Keratinocyte (primary cell): ENCODE results near the gene DTD1. TPM values are rescaled to one million over a fixed set of nuclear protein-coding genes. Genes with fewer than 3 reads are reported as not detected.

Experiments
- DNase-seq: peaks from one replicate; pipeline ENCODE4 v3.0.0-alpha.2; 2011; ENCODE audit warnings: low read depth, missing footprints, low spot score
- FAIRE-seq: peaks from 2 replicates; lab custom pipeline; 2011; peaks lifted over from hg19 to GRCh38; lab: Jason Lieb, UNC
- H2AFZ ChIP-seq: 2 replicates; pipeline ENCODE4 v1.6.0; 2012; ENCODE audit warnings: low read length, control low read depth, inconsistent platforms; ENCODE audit not compliant: control insufficient read depth
- H3K27ac ChIP-seq: 2 replicates; pipeline ENCODE4 v1.5.1; 2011; ENCODE audit warnings: low read length; ENCODE audit not compliant: control insufficient read depth, insufficient read depth
- H3K27me3 ChIP-seq: 3 replicates; pipeline ENCODE4 v1.6.0; 2011; ENCODE audit warnings: low read length; ENCODE audit not compliant: control insufficient read depth, insufficient read depth; ENCODE audit errors: extremely low read depth
- H3K36me3 ChIP-seq, 2 experiments: 2 replicates in 1 of 2; 3 replicates in 1 of 2; pipeline ENCODE4 v1.5.1; 2011; ENCODE audit warnings: low read length in 2 of 2, mild to moderate bottlenecking in 1 of 2; ENCODE audit not compliant: control insufficient read depth in 2 of 2, insufficient read depth in 2 of 2; ENCODE audit errors: extremely low read depth in 1 of 2
- H3K4me1 ChIP-seq: 3 replicates; pipeline ENCODE4 v1.5.1; 2011; ENCODE audit warnings: low read length; ENCODE audit not compliant: control insufficient read depth, insufficient read depth; ENCODE audit errors: extremely low read depth
- H3K4me2 ChIP-seq: 3 replicates; pipeline ENCODE4 v1.6.0; 2011; ENCODE audit warnings: low read depth, low read length; ENCODE audit not compliant: control insufficient read depth, insufficient read depth; ENCODE audit errors: extremely low read depth
- H3K4me3 ChIP-seq, 3 experiments: fragments of 200-600 bp in 1 of 3; sonication (generic) in 1 of 3; 2 replicates in 2 of 3; 3 replicates in 1 of 3; pipeline ENCODE4 v1.5.1; 2011 to 2016; ENCODE audit warnings: low read length in 3 of 3, mild to moderate bottlenecking in 3 of 3, control low read depth in 2 of 3, inconsistent platforms in 1 of 3, low read depth in 1 of 3, mixed read lengths in 1 of 3, mixed run types in 1 of 3, moderate library complexity in 1 of 3; ENCODE audit not compliant: control insufficient read depth in 2 of 3, insufficient read depth in 2 of 3; ENCODE audit errors: extremely low read depth in 1 of 3
- H3K79me2 ChIP-seq: 2 replicates; pipeline ENCODE4 v1.6.0; 2012; ENCODE audit warnings: low read length; ENCODE audit not compliant: control insufficient read depth, insufficient read depth
- H3K9ac ChIP-seq: 3 replicates; pipeline ENCODE4 v1.6.0; 2011; ENCODE audit warnings: low read length; ENCODE audit not compliant: control insufficient read depth, insufficient read depth; ENCODE audit errors: extremely low read depth
- H3K9me1 ChIP-seq: 3 replicates; pipeline ENCODE4 v1.6.0; 2011; ENCODE audit warnings: low read length; ENCODE audit not compliant: control insufficient read depth, insufficient read depth; ENCODE audit errors: extremely low read depth
- H3K9me3 ChIP-seq: 2 replicates; pipeline ENCODE4 v1.5.1; 2012; ENCODE audit warnings: low read depth, low read length; ENCODE audit not compliant: control insufficient read depth
- H4K20me1 ChIP-seq: 3 replicates; pipeline ENCODE4 v1.6.0; 2011; ENCODE audit warnings: low read length; ENCODE audit not compliant: control insufficient read depth, insufficient read depth; ENCODE audit errors: extremely low read depth
- CTCF ChIP-seq, 3 experiments: IDR thresholded peaks in 1 of 3; conservative IDR thresholded peaks in 1 of 3; optimal IDR thresholded peaks in 1 of 3; 2 replicates in 2 of 3; 3 replicates in 1 of 3; pipeline versions ENCODE3 to v1.5.1; 2011; ENCODE audit warnings: low read length in 3 of 3, mild to moderate bottlenecking in 3 of 3, moderate library complexity in 2 of 3, control low read depth in 1 of 3, inconsistent platforms in 1 of 3; ENCODE audit not compliant: insufficient read depth in 2 of 3; ENCODE audit errors: extremely low read depth in 1 of 3
- EZH2 ChIP-seq: IDR thresholded peaks from one replicate; pipeline ENCODE4 v1.6.1; 2012; ENCODE audit warnings: inconsistent platforms, mild to moderate bottlenecking, low read length, moderate library complexity
- dilution Hi-C: fragments of 300-500 bp; cut with MboI; formaldehyde crosslinking; loops from one replicate; pipeline ENCODE4 v1.7.0; 2020; ENCODE audit warnings: low sequenced_read_pairs; ENCODE audit not compliant: extremely low pct_ligation_motif_present
- polyA plus RNA-seq, 5 experiments: library from polyadenylated mRNA; depleted of rRNA in 3 of 5; stranded (reverse) in 3 of 5; stranded (forward) in 1 of 5; unstranded in 1 of 5; fragments of >200 nt; gene quantifications; 1 replicate in 1 of 5; 2 replicates in 3 of 5; 3 replicates in 1 of 5; pipeline versions ENCODE4 v1.2.1 to v1.2.3, GENCODE V29; 2011 to 2012; ENCODE audit warnings: missing spikeins in 2 of 5, low read depth in 1 of 5, low replicate concordance in 1 of 5

Gene DTD1
- polyA plus RNA-seq, 1 donor (not counting 4 experiments of a cell fraction or from before 2014, with no cell fraction given): 68.3 TPM

- no peak overlapping the region for H3K9ac ChIP-seq
- no peaks in the 10 kb centered on the region for H3K9me3 ChIP-seq
- no peaks in the 10 kb centered on the region for H3K4me1 ChIP-seq
- H3K27me3 ChIP-seq: no peaks in the 10 kb centered on the region
- no peak for DNase-seq
- H3K27ac ChIP-seq: no peak overlapping the region
- H3K4me3 ChIP-seq: no peak overlapping the region
- peaks cover 0 to 1% of the 10 kb centered on the region in 2 experiments for H3K36me3 ChIP-seq
- dilution Hi-C loops: no loop called here
- no peak overlapping the region for H3K4me2 ChIP-seq
- no peaks in the 10 kb centered on the region for H4K20me1 ChIP-seq
- H2AFZ ChIP-seq: no peak overlapping the region
- no peak for FAIRE-seq
- H3K9me1 ChIP-seq: no peaks in the 10 kb centered on the region
- H3K79me2 ChIP-seq: no peaks in the 10 kb centered on the region
- TF ChIP-seq EZH2: no peak
- no peak for TF ChIP-seq CTCF (optimal IDR thresholded peaks at IDR 0.05 in 1 of 3, IDR thresholded peaks at IDR 0.05 in 1 of 3, conservative IDR thresholded peaks at IDR 0.05 in 1 of 3; ENCODE audit: extremely low read depth in 1 of 3, insufficient read depth in 2 of 3, low read length in 3 of 3)
Measured at GRCh38 chr20:18712882-18713281, 125.0 kb downstream of the DTD1 start.

GRCh38 chr20:18715564-18715963 is 127.7 kb downstream of the DTD1 start:
- H3K27ac ChIP-seq: no peak overlapping the region

More at GRCh38 chr20:18715564-18715963, 127.7 kb downstream of the DTD1 start:
- peaks cover 0 to 1% of the 10 kb centered on the region in 2 experiments for H3K36me3 ChIP-seq
- no peak overlapping the region for H3K9ac ChIP-seq
- H3K27me3 ChIP-seq: no peaks in the 10 kb centered on the region
- no peaks in the 10 kb centered on the region for H3K9me3 ChIP-seq
- no peak overlapping the region for H3K4me3 ChIP-seq
- H3K79me2 ChIP-seq: no peaks in the 10 kb centered on the region
- no peak overlapping the region for H2AFZ ChIP-seq
- no peaks in the 10 kb centered on the region for H4K20me1 ChIP-seq
- H3K9me1 ChIP-seq: no peaks in the 10 kb centered on the region
- dilution Hi-C loops: no loop called here
- no peaks in the 10 kb centered on the region for H3K4me1 ChIP-seq
- no peak for TF ChIP-seq EZH2
- TF ChIP-seq CTCF (optimal IDR thresholded peaks at IDR 0.05 in 1 of 3, IDR thresholded peaks at IDR 0.05 in 1 of 3, conservative IDR thresholded peaks at IDR 0.05 in 1 of 3; ENCODE audit: extremely low read depth in 1 of 3, insufficient read depth in 2 of 3, low read length in 3 of 3): no peak
- FAIRE-seq (no peak), DNase-seq (no peak)
- no peak overlapping the region for H3K4me2 ChIP-seq
